Measurements from ENCODE around the gene TCF7L1.
A peak's percentile ranks its signal among the peaks of the same experiment; 100 is the strongest.

The TCF7L1 gene

GRCh38 chr2:85132834-85133637, at the start of gene TCF7L1:
TSS of gene TCF7L1 (plus strand) at chr2:85133392. CDS start at chr2:85133685, 293 bp downstream.
- intact Hi-C loops (cut with DNase I; ENCODE audit: low total_unique reads): loop anchor here (1.0 to 10.0 kb wide), 2 partner anchors 150 to 158 kb away; partner anchors contain the start of gene KCMF1
- H3K9me3 ChIP-seq: no peaks in the 10 kb centered on the region
- TF ChIP-seq CTCF (IDR thresholded peaks at IDR 0.05): peak; percentile 90 to 92

DNA sequence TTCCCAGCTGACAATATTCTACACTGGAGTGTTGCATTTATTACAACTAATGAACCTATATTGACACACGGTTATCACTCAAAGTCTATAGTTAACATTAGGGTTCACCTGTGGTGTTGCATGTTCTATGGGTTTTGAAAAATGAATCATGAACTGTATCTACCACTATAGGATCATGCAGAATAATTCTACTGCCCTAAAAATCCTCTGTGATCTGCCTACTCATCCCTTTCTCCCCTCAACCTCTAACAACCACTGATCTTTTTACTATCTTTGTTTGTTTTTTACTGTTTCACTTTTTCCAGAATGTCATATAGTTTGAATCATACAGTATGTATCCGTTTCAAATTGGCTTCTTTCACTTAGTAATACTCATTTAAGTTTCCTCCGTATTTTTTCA, 47.6 kb upstream of the TCF7L1 start:
- Histone ChIP-seq H3K4me1 (no peaks in the 10 kb centered on the region), H3K4me3 (no peak overlapping the region), H3K36me3 (no peaks in the 10 kb centered on the region), H3K27me3 (peaks cover 0 to 28% of the 10 kb centered on the region in 2 donors), H3K9me3 (peaks cover 0 to 13% (median 0%) of the 10 kb centered on the region in 3 donors), H3K27ac (no peak overlapping the region)
- intact Hi-C loops (cut with DNase I; ENCODE audit: low total_unique reads): no loop called here
- no peak for TF ChIP-seq CTCF (IDR thresholded peaks at IDR 0.05)
- no peak for DNase-seq

More at GRCh38 chr2:85132834-85133637, at the start of gene TCF7L1:
- Histone ChIP-seq H3K4me1 (peaks cover 0 to 49% (median 31%) of the 10 kb centered on the region in 4 donors), H3K36me3 (no peaks in the 10 kb centered on the region), H3K27me3 (no peaks in the 10 kb centered on the region), H3K4me3 (peak within 1 kb of the TSS; percentile 71 to 75), H3K27ac (peak within 1 kb of the TSS; percentile 81 to 88)
- peak; percentile 82 to 92 for DNase-seq

GRCh38 chr2:85087541-85087940, 45.7 kb upstream of the TCF7L1 start:
- Histone ChIP-seq H3K36me3 (no peaks in the 10 kb centered on the region), H3K9me3 (peaks cover 0 to under 1% (median 0%) of the 10 kb centered on the region in 3 donors), H3K27me3 (peaks cover 0 to 24% of the 10 kb centered on the region in 2 donors), H3K4me3 (no peak overlapping the region), H3K27ac (no peak overlapping the region), H3K4me1 (no peaks in the 10 kb centered on the region)
- no peak for TF ChIP-seq CTCF (IDR thresholded peaks at IDR 0.05)
- intact Hi-C loops (cut with DNase I; ENCODE audit: low total_unique reads): no loop called here
- no peak for DNase-seq

DNA sequence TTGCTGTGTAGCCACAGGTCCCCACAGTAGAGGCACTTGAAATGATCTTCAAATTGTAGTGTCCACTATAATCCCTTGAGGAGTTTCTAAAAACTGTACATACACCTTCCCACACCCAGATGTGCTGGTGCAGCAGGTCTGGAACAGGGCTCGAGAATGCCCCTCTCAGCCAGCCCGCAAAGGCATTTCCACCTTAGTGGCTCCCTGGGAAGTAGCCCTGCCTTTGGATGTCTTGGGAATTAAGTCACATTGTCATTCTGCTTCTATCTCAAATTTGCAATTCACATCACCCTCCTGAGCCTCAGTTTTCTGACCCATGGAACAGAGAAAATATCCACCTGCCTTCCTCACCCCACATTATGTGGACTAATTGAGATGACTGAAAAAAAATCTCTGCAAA, 44.3 kb upstream of the TCF7L1 start:
- no peaks in the 10 kb centered on the region for H3K4me1 ChIP-seq
- no peaks in the 10 kb centered on the region for H3K36me3 ChIP-seq
- DNase-seq: no peak
- no peaks in the 10 kb centered on the region for H3K9me3 ChIP-seq
- no peak overlapping the region for H3K4me3 ChIP-seq
- peaks cover 0 to 24% of the 10 kb centered on the region in 2 donors for H3K27me3 ChIP-seq
- intact Hi-C loops (cut with DNase I; ENCODE audit: low total_unique reads): no loop called here
- TF ChIP-seq CTCF (IDR thresholded peaks at IDR 0.05): no peak
- no peak overlapping the region for H3K27ac ChIP-seq

- H3K27me3 ChIP-seq: peaks cover 0 to 24% of the 10 kb centered on the region in 2 donors
- no peak overlapping the region for H3K27ac ChIP-seq
- no peaks in the 10 kb centered on the region for H3K4me1 ChIP-seq
- no peak for DNase-seq
- intact Hi-C loops (cut with DNase I; ENCODE audit: low total_unique reads): no loop called here
- H3K9me3 ChIP-seq: no peaks in the 10 kb centered on the region
- no peak for TF ChIP-seq CTCF (IDR thresholded peaks at IDR 0.05)
- no peaks in the 10 kb centered on the region for H3K36me3 ChIP-seq
- H3K4me3 ChIP-seq: no peak overlapping the region
These were observed 43.6 kb upstream of the TCF7L1 start for GRCh38 chr2:85089585-85089984.

Measured in tibial artery (tissue), 4 donors.